NCI-H2196 treated with DMSO at 0.1 percent for 48 hours (cell line): Measurements from ENCODE around the gene CRELD2.

Experiments
- DNase-seq: peaks from one replicate; lab custom pipeline; 2025; ENCODE audit not compliant: unreplicated experiment; lab: John Stamatoyannopoulos, UW

Gene CRELD2

DNA sequence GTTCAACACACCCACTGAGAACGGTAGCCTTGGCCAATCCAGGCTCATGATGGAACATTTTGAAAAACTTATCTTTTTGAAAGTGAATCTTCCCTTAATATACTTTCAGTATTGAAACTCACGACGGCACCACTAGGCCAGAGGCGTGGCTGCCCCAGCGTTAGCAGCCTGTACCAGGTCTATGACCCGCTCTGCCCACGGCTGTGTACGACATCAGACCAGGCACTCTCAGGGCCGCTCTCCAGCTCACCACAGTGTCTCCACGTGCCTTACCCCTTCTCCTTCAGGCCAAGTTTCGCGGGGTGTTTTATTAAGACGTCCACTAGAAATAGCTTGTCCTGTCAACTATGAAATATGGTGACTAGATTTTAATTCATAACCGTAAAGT lies 31.4 kb upstream of the CRELD2 start:
- DNase-seq = no peak

DNA sequence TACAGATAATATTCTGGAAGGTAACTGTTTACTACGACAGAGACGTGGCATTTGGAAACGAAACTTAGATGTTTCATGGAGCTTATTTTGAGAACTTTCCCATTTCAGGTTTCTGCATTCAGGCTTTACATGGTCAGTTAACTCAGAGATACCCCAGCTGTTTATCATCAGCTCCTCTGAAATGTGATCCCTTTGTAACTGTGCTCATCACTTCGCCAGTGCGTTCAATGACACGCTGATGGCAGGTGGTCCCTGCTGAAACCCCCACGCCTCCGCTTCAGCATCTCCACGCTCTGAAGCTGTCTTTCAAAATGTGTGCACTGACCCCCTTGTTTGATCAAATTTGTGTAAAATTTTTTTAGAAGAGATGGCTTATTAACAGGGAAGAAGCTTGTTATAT lies 30.7 kb upstream of the CRELD2 start:
- DNase-seq = no peak

- no peak for DNase-seq
Measured at GRCh38 chr22:49889071-49889470, 29.4 kb upstream of the CRELD2 start.

DNA sequence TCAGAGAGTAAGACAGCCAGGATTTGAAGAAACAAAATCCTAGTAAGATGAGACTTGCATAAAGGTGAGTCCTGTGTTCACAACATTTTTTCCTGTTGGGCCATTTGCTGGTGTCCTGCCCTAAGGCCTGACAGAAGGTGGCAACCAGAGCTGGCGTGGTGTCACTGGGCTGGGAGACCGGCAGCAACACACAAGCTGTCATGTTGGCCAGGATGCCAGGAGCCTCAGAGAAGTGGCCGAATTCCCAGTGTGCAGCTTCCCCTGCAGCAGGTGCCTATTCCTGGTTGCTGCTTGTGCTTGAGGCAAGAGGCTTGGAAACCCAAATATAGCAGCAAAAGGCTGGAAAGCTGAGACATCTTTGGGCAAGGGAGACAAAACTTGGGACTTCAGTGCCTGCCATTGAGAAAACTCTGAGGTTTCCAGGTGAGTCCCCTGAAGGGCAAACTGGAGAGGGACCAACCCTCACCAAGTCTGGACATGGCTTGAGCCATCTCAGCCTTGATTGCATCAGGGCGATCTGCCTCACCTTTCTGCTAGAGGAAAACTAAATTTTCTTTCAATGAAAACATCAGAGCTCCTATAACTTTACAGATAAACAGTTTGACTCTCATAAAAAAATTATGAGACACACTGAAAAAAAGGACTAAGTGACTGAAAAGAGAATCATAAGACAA lies 26.1 kb upstream of the CRELD2 start:
- no peak for DNase-seq

DNA sequence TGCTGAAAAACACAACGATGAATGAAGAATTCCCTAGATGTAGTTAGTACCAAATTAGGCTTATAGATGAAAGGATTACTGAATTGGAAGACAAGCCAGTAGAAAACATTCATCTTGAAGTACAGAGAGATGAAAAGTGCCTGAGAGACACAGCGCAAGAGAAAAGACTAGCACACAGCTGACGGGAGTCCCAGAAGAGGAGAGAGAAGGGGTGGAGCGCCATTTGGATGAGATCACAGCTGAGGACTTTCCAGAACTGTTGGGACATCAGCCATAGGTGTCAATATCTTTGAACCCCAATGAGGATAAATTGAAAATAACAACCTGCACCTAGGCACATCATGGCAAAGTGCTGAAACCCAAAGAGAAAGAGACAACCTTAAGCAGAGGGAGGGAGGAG lies 25.4 kb upstream of the CRELD2 start:
- DNase-seq = no peak

DNA sequence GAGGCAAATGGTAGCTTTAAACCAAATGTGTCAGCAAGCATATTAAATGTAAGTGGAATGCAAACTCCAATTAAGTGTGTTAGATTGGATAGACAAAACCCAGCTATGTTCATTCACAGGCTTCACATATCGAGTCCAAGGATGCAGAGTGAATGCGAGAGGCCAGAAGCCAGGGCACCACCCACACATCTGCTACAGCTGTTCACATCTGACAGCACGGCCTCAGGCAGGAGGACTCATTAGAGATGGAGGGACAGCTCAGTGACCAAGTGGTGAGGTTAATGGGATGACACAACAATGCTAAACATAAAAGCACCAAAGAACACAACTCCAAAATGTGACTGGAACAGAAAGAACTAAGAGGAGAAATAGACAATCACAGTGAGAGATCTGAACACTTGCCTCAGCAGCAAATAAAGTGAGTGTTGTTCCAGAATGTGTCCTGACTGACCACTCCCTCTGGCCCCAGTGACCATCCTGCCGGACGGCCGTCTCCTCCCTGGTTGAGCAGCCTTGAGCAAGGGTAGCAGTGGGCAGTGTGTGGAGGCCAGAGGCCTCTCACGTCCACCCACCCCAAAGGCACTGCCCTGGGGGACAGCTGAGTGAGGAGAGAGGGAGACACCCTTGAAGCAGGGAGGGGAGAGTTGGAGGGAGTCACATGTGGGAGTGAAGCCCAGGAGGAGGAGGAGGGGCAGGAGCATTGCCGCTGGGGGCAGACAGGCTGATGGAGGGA lies 23.9 kb upstream of the CRELD2 start:
- no peak for DNase-seq

DNA sequence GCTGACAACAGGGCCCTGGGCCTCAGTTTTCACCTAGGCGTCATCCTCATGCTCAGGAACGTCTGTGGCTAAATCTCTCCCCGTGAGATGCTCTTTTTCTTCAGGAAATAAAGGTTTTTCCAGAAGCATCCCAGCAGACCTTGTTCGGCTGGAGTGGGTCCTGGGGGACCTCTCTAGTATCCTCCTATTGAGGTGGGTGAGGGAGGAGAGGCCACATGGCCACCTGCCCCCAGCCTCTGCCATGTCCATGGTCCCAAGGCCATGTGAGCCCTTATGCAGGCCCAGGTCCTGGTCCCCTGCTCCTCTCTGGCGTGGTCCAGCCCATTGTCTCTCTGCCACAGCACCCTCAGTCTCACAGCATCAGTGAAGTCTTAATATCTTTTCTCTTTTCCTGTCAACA lies 22.2 kb upstream of the CRELD2 start:
- no peak for DNase-seq

DNA sequence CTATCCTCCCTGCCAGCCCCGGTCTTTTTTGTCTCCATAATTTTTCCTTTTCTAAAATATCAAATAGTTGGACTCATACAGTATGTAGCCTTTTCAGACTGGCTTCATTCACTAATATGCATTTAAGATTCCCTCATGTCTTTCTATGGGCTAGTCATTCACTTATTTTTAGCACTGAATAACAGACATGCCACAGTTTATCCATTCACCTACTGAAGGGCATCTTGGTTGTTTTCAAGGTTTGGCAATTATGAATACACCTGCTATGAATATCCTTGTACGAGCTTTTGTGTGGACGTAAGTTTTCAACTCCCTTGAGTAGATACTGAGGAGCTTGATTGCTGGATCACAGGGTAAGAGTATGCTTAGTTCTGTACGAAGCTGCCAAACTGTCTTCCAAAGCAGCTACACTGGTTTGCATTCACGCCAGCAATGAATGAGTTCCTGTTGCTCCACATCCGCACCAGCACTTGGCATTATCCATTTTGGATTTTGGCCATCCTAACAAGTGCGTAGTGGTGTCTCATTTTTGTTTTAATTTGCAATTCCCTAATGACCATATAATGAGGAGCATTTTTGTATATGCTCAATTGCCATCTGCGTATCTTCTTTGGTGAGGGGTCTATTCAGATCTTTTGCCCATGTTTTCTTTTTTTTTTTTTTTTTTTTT lies 21.3 kb upstream of the CRELD2 start:
- no peak for DNase-seq

DNA sequence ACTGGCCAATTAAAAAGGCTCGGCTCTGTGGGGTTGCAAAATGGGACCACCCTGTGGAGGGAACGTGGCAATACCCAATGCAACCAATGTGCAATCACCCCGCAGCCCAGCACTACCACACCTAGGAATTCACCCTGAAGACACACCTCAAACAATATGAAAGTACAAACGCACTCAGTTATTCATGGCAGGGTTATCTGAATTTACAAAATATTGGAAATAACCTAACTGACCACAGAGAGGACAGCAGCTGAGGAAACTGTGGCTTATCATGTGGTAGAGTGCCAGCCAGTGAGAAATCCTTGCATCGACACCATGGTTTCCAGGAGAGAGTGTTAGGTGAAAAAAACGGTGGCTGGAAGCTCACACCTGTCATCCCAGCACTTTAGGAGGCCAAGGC lies 18.9 kb upstream of the CRELD2 start:
- no peak for DNase-seq

DNA sequence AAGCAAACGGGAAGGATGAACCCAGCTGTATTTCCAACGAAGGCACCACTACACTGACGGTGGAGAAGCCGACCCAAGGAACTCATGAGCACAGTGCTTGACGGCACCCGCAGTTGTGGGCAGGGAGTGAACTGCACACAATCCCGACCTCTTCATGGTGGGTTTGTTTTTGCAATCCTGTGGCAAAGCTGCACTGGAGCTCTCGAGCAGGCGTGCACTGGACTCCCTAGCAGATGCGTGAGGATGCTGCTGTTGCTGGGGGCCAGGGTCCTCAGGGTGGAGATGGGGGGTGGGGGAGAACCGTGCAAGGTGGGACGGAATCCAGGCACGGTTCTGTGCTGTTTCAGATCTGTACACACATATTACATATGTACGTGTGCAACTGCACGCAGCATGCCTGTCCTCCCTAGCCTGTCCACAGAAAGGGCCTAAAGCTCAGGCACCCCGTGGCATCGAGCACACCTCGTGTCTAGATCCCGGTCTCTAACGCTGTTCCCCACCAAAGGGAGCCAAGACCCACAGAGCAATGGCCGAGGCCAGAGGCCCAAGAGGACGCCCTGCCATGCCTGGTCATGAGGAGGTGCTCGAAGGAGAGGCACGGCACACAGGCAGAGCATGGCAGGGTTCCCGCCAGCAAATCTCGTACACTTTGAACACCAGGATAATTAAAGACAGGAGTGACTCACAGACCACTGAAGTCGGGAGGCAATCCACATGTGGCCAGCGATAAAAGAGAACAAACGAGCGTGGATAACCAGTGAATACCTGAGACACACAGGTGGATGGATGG lies 17.8 kb upstream of the CRELD2 start:
- no peak for DNase-seq

GRCh38 chr22:49901457-49901856 lies 17.0 kb upstream of the CRELD2 start:
- no peak for DNase-seq

GRCh38 chr22:49903322-49904039 lies 15.0 kb upstream of the CRELD2 start:
- no peak for DNase-seq

GRCh38 chr22:49904040-49904369 lies 14.4 kb upstream of the CRELD2 start:
- no peak for DNase-seq

- DNase-seq = no peak
Measured at GRCh38 chr22:49905465-49905864, 13.0 kb upstream of the CRELD2 start.

GRCh38 chr22:49906071-49906798 lies 12.2 kb upstream of the CRELD2 start:
- DNase-seq = no peak

- DNase-seq = no peak
Measured at GRCh38 chr22:49906799-49907290, 11.6 kb upstream of the CRELD2 start.

DNA sequence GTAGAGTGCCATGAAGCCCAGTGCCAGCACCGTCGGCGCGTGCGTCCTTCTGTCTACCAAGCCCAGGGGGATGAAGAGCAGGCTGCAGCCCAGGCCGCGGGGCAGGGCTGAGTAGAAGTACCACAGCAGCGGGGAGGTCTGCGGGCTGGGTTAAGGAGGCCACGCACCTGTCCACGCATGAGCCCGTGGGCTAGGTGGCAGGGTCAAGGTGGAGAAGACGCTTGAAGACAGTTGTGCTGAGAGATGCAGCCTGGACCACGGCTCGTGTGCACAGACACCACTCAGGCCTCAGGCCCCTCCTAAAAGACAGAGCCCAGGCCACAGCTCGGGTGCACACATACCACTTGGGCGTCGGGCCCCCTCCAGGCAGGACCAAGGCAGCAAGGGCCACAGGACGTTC lies 10.6 kb upstream of the CRELD2 start:
- DNase-seq = no peak

DNA sequence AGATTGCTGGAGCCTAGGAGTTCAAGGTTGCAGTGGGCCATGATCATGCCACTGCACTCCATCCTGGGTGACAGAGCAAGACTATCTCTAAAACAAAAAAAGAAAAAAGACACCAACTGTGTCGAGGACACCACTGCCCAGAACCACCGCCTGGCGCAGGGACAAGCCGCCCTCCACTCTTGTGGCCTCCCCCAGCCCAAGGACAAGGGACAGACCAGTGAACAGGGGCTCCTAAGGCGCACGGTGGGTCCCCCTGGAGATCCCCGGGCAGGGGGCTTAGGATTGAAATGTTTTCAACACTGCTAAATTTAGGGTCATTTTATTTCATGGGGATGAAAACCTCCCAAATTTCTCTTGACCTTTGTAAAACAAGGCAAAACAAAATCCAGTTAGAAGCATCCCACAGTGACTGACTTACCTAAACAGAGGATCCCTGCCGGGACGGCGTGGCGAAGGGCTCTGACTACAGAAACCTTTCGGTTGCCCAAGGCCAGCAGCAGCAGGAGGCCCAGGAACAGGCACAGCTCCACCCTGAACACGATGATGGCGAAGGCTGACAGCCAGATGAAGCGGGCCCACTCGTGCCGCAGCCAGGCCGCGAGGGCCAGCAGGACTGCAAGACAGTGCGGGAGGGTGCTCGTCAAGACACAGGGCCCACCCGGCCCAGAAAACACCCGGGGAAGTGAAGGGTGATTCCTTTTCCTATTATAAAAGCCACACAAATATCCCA lies 8.8 kb upstream of the CRELD2 start:
- DNase-seq = no peak
